SU-DHL-6 (cell line): ENCODE data around the gene BMERB1.

Experiments
- H2AFZ ChIP-seq: fragments of 200-600 bp; sonication (generic); 2 replicates; pipeline ENCODE4 v1.6.1; 2014; ENCODE audit warnings: low read depth, mild to moderate bottlenecking, moderate library complexity, mixed read lengths, antibody characterized with exemption, low read length; ENCODE audit not compliant: severe bottlenecking
- H3F3A ChIP-seq: fragments of 200-600 bp; shearing (Covaris generic); 2 replicates; pipeline ENCODE4 v1.6.0; 2016; ENCODE audit warnings: antibody characterized with exemption, mild to moderate bottlenecking; ENCODE audit not compliant: insufficient read depth
- H3K27ac ChIP-seq: fragments of 200-600 bp; sonication (generic); 2 replicates; pipeline ENCODE4 v1.5.1; 2016; ENCODE audit warnings: low read depth, mild to moderate bottlenecking, low read length, moderate library complexity, mixed read lengths
- H3K27me3 ChIP-seq: fragments of 200-600 bp; sonication (generic), shearing (Covaris generic); 2 replicates; pipeline ENCODE4 v1.6.0; 2014; ENCODE audit warnings: mild to moderate bottlenecking, low read length
- H3K36me3 ChIP-seq: fragments of 200-600 bp; sonication (generic); 2 replicates; pipeline ENCODE4 v1.6.1; 2014; ENCODE audit warnings: mild to moderate bottlenecking, low read length, mixed read lengths
- H3K4me2 ChIP-seq: fragments of 300-600, 200-600 bp; shearing (Covaris generic), sonication (generic); 2 replicates; pipeline ENCODE4 v1.6.0; 2014; ENCODE audit warnings: low read length, low read depth, mild to moderate bottlenecking; ENCODE audit not compliant: poor library complexity, severe bottlenecking
- H3K4me3 ChIP-seq: fragments of 200-600 bp; sonication (generic); 2 replicates; pipeline ENCODE4 v1.5.1; 2014; ENCODE audit warnings: antibody characterized with exemption, low read length, mild to moderate bottlenecking, mixed read lengths; ENCODE audit not compliant: insufficient read depth, poor library complexity, severe bottlenecking
- H3K79me2 ChIP-seq: fragments of 200-600 bp; sonication (generic); 2 replicates; pipeline ENCODE4 v1.6.1; 2014; ENCODE audit warnings: mild to moderate bottlenecking, low read length, moderate library complexity; ENCODE audit not compliant: insufficient read depth
- H3K9ac ChIP-seq: fragments of 200-600 bp; sonication (generic); 2 replicates; pipeline ENCODE4 v1.7.0; 2014; ENCODE audit warnings: mild to moderate bottlenecking, low read length
- H3K9me2 ChIP-seq: fragments of 200-600 bp; sonication (generic); replicated peaks from 2 replicates; pipeline ENCODE4 v1.6.1; 2014; ENCODE audit warnings: low read length; ENCODE audit not compliant: insufficient read depth
- H3K9me3 ChIP-seq: fragments of 200-600 bp; sonication (generic); 2 replicates; pipeline ENCODE4 v1.6.1; 2014; ENCODE audit warnings: low read length, mixed read lengths; ENCODE audit not compliant: insufficient read depth
- H4K20me1 ChIP-seq: fragments of 200-600 bp; sonication (generic); 2 replicates; pipeline ENCODE4 v1.6.1; 2014; ENCODE audit warnings: low read depth, mild to moderate bottlenecking, antibody characterized with exemption, low read length, moderate library complexity, mixed read lengths
- EZH2phosphoT487 ChIP-seq: fragments of 200-600 bp; sonication (generic), shearing (Covaris generic); conservative IDR thresholded peaks from 2 replicates; pipeline ENCODE4 v1.6.1; 2018; ENCODE audit warnings: mild to moderate bottlenecking, antibody characterized with exemption, low read length, moderate library complexity, mixed read lengths
- TF ChIP-seq, protein P1 (sequence below): fragments of 200-600 bp; sonication (generic); IDR thresholded peaks from one replicate; pipeline ENCODE4 v1.5.1; 2017; ENCODE audit warnings: antibody characterized with exemption, mild to moderate bottlenecking, low read length, moderate library complexity; ENCODE audit not compliant: insufficient read depth, poor library complexity, severe bottlenecking

The BMERB1 gene

DNA sequence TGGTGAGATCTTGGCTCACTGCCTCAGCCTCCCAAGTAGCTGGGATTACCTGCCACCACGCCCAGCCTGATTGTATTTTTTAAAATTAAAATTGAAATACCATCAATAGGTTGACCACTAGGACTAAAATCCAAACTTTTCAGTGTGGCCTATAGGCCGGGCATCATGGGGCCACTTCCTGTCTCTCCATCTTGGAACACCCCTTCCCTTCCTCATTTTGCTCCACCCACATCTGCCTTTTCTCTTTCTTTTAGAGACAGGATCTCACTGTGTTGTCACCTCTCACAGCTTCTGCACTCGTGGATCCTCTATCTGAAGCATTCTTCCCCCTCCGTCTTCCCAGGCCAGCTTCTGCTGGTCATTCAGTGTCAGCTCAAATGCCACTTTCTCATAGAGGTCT lies 57.0 kb downstream of the BMERB1 start:
- H4K20me1 ChIP-seq = no peaks in the 10 kb centered on the region
- H3K4me2 ChIP-seq = no peak overlapping the region
- no peak overlapping the region for H3K9ac ChIP-seq
- no peak for TF ChIP-seq EZH2phosphoT487
- TF ChIP-seq, protein P1, sequence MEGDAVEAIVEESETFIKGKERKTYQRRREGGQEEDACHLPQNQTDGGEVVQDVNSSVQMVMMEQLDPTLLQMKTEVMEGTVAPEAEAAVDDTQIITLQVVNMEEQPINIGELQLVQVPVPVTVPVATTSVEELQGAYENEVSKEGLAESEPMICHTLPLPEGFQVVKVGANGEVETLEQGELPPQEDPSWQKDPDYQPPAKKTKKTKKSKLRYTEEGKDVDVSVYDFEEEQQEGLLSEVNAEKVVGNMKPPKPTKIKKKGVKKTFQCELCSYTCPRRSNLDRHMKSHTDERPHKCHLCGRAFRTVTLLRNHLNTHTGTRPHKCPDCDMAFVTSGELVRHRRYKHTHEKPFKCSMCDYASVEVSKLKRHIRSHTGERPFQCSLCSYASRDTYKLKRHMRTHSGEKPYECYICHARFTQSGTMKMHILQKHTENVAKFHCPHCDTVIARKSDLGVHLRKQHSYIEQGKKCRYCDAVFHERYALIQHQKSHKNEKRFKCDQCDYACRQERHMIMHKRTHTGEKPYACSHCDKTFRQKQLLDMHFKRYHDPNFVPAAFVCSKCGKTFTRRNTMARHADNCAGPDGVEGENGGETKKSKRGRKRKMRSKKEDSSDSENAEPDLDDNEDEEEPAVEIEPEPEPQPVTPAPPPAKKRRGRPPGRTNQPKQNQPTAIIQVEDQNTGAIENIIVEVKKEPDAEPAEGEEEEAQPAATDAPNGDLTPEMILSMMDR = no peak
- no peaks in the 10 kb centered on the region for H3K36me3 ChIP-seq
- H3F3A ChIP-seq = no peaks in the 10 kb centered on the region
- no peak overlapping the region for H3K4me3 ChIP-seq
- H3K27ac ChIP-seq = no peak overlapping the region
- H3K27me3 ChIP-seq = no peaks in the 10 kb centered on the region
- no peaks in the 10 kb centered on the region for H3K79me2 ChIP-seq
- H3K9me2 ChIP-seq = no peaks in the 10 kb centered on the region
- no peak overlapping the region for H2AFZ ChIP-seq
- H3K9me3 ChIP-seq = no peaks in the 10 kb centered on the region

DNA sequence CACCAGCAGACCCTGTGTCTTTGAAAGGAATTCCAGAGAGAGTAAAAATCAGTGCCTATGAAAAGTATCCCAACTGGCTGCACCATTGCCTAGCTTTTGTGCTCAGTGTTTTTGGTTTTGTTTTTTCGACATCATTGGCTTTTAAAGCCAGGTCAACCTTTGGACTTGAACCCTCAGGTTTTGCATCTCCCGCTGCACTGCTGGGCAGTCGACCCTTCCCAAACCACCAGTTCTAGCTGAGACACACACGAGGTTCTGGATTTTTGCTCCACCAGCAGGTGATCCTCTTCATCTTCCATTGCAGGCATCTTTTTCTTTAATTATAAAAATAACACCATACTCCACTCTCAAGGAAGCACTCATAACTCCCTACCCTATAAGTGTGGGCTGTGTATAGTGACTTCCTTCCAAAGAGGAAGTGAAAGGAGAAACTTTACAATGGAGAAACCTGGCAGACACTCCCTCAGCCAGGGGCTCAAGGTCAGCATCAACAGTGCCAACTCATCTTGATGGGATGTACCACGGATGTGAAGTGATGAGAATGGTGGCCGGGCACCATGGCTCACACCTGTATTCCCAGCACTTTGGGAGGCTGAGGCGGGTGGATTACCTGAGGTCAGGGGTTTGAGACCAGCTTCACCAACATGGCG lies 57.8 kb downstream of the BMERB1 start:
- Histone ChIP-seq H3K4me3 (no peak overlapping the region), H3K27ac (no peak overlapping the region), H3K27me3 (no peaks in the 10 kb centered on the region), H3K9ac (no peak overlapping the region), H3K36me3 (no peaks in the 10 kb centered on the region), H3K79me2 (no peaks in the 10 kb centered on the region), H3K9me2 (no peaks in the 10 kb centered on the region), H3K9me3 (no peaks in the 10 kb centered on the region), H3K4me2 (no peak overlapping the region), H3F3A (no peaks in the 10 kb centered on the region), H4K20me1 (no peaks in the 10 kb centered on the region), H2AFZ (no peak overlapping the region)
- no peak for TF ChIP-seq EZH2phosphoT487
- TF ChIP-seq, protein P1 = no peak

DNA sequence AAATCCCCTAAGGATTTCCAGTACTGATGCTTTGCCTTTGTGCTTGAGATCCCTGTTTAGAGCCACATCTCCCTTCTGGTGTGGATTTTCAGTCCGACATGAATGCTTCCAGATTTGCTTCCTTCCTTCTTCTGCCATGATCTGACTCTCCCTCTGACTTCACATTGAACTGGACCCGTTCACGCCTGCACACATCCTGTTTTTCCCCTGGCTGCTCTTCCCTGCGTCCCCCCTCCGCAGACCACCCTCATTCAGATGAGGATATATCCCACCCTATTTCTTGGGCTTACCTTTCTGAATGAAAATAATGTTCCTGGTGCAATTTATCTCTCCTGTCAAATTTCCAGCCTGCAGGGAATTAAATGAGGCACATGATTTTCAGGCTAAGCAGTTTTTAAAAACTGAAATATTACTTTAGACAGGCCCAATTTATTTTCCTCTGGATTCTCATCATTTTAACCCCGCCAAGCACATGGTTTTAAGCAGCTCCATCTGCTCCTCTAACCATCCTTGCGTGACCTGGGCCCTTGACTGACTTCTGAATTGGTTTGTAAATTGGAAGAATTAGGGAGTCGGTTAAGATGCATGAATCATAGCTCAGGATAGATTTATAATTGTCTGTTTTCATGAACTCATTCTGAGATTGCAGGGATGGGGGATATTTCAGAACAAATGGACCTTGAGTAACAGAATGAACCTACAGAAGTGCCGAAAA lies 59.2 kb downstream of the BMERB1 start:
- Histone ChIP-seq H3K9me2 (no peaks in the 10 kb centered on the region), H3K79me2 (no peaks in the 10 kb centered on the region), H3K27me3 (no peaks in the 10 kb centered on the region), H3K4me3 (no peak overlapping the region), H3K27ac (no peak overlapping the region), H2AFZ (no peak overlapping the region), H3F3A (no peaks in the 10 kb centered on the region), H3K36me3 (no peaks in the 10 kb centered on the region), H3K4me2 (no peak overlapping the region), H4K20me1 (no peaks in the 10 kb centered on the region), H3K9ac (no peak overlapping the region), H3K9me3 (no peaks in the 10 kb centered on the region)
- TF ChIP-seq, protein P1 = no peak
- TF ChIP-seq EZH2phosphoT487 = no peak
